GM12891 (cell line): Measurements from ENCODE around the gene INSRR.

Experiments
- PAX5 ChIP-seq: IDR thresholded peaks from 2 replicates; pipeline ENCODE4 v1.6.1; 2011; ENCODE audit warnings: low read length, moderate library complexity, mild to moderate bottlenecking; ENCODE audit not compliant: insufficient read depth, severe bottlenecking
- POLR2A ChIP-seq: IDR thresholded peaks from 2 replicates; pipeline ENCODE4 v1.6.1; 2011; ENCODE audit warnings: low read depth, low read length, control low read depth
- POLR2AphosphoS5 ChIP-seq: IDR thresholded peaks from 2 replicates; pipeline ENCODE4 v1.6.1; 2011; ENCODE audit warnings: low read depth, low read length, control low read depth
- POU2F2 ChIP-seq: IDR thresholded peaks from 2 replicates; pipeline ENCODE4 v1.6.1; 2011; ENCODE audit warnings: low read depth, mild to moderate bottlenecking, control low read depth, low read length, moderate library complexity
- SPI1 ChIP-seq: IDR thresholded peaks from 2 replicates; pipeline ENCODE4 v1.6.1; 2011; ENCODE audit warnings: low read depth, low read length, control low read depth
- TAF1 ChIP-seq: IDR thresholded peaks from 2 replicates; pipeline ENCODE4 v1.6.1; 2011; ENCODE audit warnings: low read depth, low read length, control low read depth

GRCh38 chr1:156885880-156886355, 27.0 kb upstream of the INSRR start:
- TF ChIP-seq POLR2A: no peak
- TF ChIP-seq POLR2AphosphoS5: no peak
- TF ChIP-seq PAX5: no peak
- no peak for TF ChIP-seq TAF1
- TF ChIP-seq POU2F2: no peak
- no peak for TF ChIP-seq SPI1
